ENCODE data around the gene MCTP1.

MCTP1 gene
- total RNA-seq: 0 to 0.14 reads per million in 2 donors

- DNase-seq: no peak
Measured at GRCh38 chr5:95284572-95285408, at the start of gene MCTP1. TSS of gene MCTP1 (minus strand) at chr5:95285094.

- no peak for DNase-seq
Measured at GRCh38 chr5:95332158-95332557, 47.3 kb upstream of the MCTP1 start.

GRCh38 chr5:95331358-95331757 lies 46.5 kb upstream of the MCTP1 start:
- DNase-seq: no peak

- no peak for DNase-seq
Measured at GRCh38 chr5:95327211-95327610, 42.3 kb upstream of the MCTP1 start.

- DNase-seq: no peak
Measured at GRCh38 chr5:95317687-95318086, 32.8 kb upstream of the MCTP1 start.

GRCh38 chr5:95317085-95317484 lies 32.2 kb upstream of the MCTP1 start:
- no peak for DNase-seq

- DNase-seq: no peak
Measured at GRCh38 chr5:95304711-95305110, 19.8 kb upstream of the MCTP1 start.

GRCh38 chr5:95298651-95299050 lies 13.8 kb upstream of the MCTP1 start:
- DNase-seq: no peak

GRCh38 chr5:95296291-95296690 lies 11.4 kb upstream of the MCTP1 start:
- DNase-seq: no peak

GRCh38 chr5:95285409-95285755 lies 488 bp upstream of the MCTP1 start:
- DNase-seq: no peak

GRCh38 chr5:95283761-95284571 lies 928 bp downstream of the MCTP1 start:
- no peak for DNase-seq

GRCh38 chr5:95283022-95283615 lies 1.8 kb downstream of the MCTP1 start:
- no peak for DNase-seq

GRCh38 chr5:95281226-95281625 lies 3.7 kb downstream of the MCTP1 start:
- DNase-seq: no peak

GRCh38 chr5:95280401-95281095 lies 4.3 kb downstream of the MCTP1 start:
- DNase-seq: no peak

- DNase-seq: no peak
Measured at GRCh38 chr5:95274011-95274410, 10.9 kb downstream of the MCTP1 start.

GRCh38 chr5:95272316-95272929 lies 12.5 kb downstream of the MCTP1 start:
- DNase-seq: no peak

GRCh38 chr5:95262933-95263660 lies 21.8 kb downstream of the MCTP1 start:
- no peak for DNase-seq

GRCh38 chr5:95261437-95262175 lies 23.3 kb downstream of the MCTP1 start:
- no peak for DNase-seq

GRCh38 chr5:95256991-95257390 lies 27.9 kb downstream of the MCTP1 start:
- DNase-seq: no peak

GRCh38 chr5:95256446-95256845 lies 28.4 kb downstream of the MCTP1 start:
- no peak for DNase-seq

GRCh38 chr5:95252801-95253200 lies 32.1 kb downstream of the MCTP1 start:
- no peak for DNase-seq
